ENCODE measurements around the gene MSRB3. TPM values are rescaled to one million over a fixed set of nuclear protein-coding genes. Genes with fewer than 3 reads are reported as not detected.

MSRB3 gene
- total and polyA plus RNA-seq, 4 donors, result 1.0 to 5.2 (median 3.1) TPM

DNA sequence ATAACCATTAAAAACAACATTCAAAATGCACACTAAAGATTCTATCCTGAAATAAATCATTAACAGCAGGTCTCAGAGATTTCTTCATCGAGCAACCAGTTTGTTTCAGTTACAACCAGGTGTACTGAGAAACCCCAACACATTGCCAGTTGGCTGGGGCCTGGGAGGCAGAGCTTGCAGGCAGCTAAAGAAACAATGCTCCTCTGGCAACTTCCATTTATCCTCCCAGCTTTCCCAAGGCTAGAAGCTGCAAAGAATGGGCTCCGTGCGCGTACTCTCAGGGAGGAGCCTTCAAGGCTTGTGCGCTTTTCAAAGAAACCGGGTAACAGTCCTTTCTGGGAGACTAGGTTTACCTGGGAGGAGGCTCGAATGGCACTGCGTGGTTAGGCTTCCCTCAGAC, 181.6 kb downstream of the MSRB3 start (continued):
- no peak for TF ChIP-seq REST (IDR thresholded peaks at IDR 0.05)
- no peak for TF ChIP-seq FOXA1 (IDR thresholded peaks at IDR 0.05)
- TF ChIP-seq YY1 (IDR thresholded peaks at IDR 0.05), result no peak
- TF ChIP-seq RXRA (IDR thresholded peaks at IDR 0.05), result no peak

GRCh38 chr12:65461017-65461416, 182.5 kb downstream of the MSRB3 start:
- no peak for DNase-seq (ENCODE audit: low spot score)
- Histone ChIP-seq H3K36me3 (ENCODE audit: control insufficient read depth in 4 of 4, insufficient read depth in 3 of 4, low read depth in 1 of 4, low read length in 3 of 4) (peaks cover 0 to 1% (median 0%) of the 10 kb centered on the region in 4 donors), H3K9ac (ENCODE audit: low read depth in 1 of 2, low read length in 2 of 2) (no peak overlapping the region), H3K4me1 (ENCODE audit: control insufficient read depth in 4 of 4, insufficient read depth in 4 of 4, low read length in 3 of 4) (peaks cover 0 to 4% (median 0%) of the 10 kb centered on the region in 4 donors), H3K9me3 (ENCODE audit: control insufficient read depth in 4 of 4, low read length in 3 of 4) (no peaks in the 10 kb centered on the region), H3K4me3 (ENCODE audit: low read depth in 1 of 3, low read length in 3 of 3) (no peak overlapping the region), H3K27me3 (ENCODE audit: control insufficient read depth in 4 of 4, insufficient read depth in 4 of 4, low read length in 3 of 4) (no peaks in the 10 kb centered on the region), H3K27ac (ENCODE audit: low read depth in 1 of 2, low read length in 2 of 2) (no peak overlapping the region)
- WGBS, result 90% methylated on average over 2 of the region's 2 CpGs
- TF ChIP-seq, protein P1, sequence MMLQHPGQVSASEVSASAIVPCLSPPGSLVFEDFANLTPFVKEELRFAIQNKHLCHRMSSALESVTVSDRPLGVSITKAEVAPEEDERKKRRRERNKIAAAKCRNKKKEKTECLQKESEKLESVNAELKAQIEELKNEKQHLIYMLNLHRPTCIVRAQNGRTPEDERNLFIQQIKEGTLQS (IDR thresholded peaks at IDR 0.05), result no peak
- no peak for TF ChIP-seq NR2F2 (IDR thresholded peaks at IDR 0.05)
- no peak for TF ChIP-seq SP1 (IDR thresholded peaks at IDR 0.05)
- TF ChIP-seq RAD21 (IDR thresholded peaks at IDR 0.05), result no peak
- TF ChIP-seq REST (IDR thresholded peaks at IDR 0.05), result no peak
- TF ChIP-seq YY1 (IDR thresholded peaks at IDR 0.05), result no peak
- TF ChIP-seq, protein P2, sequence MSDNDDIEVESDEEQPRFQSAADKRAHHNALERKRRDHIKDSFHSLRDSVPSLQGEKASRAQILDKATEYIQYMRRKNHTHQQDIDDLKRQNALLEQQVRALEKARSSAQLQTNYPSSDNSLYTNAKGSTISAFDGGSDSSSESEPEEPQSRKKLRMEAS (IDR thresholded peaks at IDR 0.05), result no peak
- TF ChIP-seq RXRA (IDR thresholded peaks at IDR 0.05), result no peak
- no peak for TF ChIP-seq ZBTB33 (IDR thresholded peaks at IDR 0.05)
- no peak for TF ChIP-seq GABPA (IDR thresholded peaks at IDR 0.05 in 1 of 2, conservative IDR thresholded peaks at IDR 0.05 in 1 of 2)
- TF ChIP-seq FOXA2 (IDR thresholded peaks at IDR 0.05), result no peak
- no peak for TF ChIP-seq EGR1 (IDR thresholded peaks at IDR 0.05; ENCODE audit: low read depth in 2 of 2)
- TF ChIP-seq FOXA1 (IDR thresholded peaks at IDR 0.05), result no peak
- TF ChIP-seq JUND (IDR thresholded peaks at IDR 0.05), result no peak
- TF ChIP-seq HNF4G (IDR thresholded peaks at IDR 0.05), result no peak
- TF ChIP-seq CTCF (IDR thresholded peaks at IDR 0.05; ENCODE audit: low read depth, low read length, missing input control), result no peak
- TF ChIP-seq TAF1 (conservative IDR thresholded peaks at IDR 0.05), result no peak

All from liver (tissue), 9 donors.